ENCODE data around the gene GREB1L.
"Not testable (repeated sequence)": the region's sequence is repeated elsewhere in the genome, so short reads cannot be mapped to it uniquely, and the experiment has no call there.

GREB1L gene

GRCh38 chr18:21270453-21270852, 28.4 kb downstream of the GREB1L start:
- no peak for DNase-seq (ENCODE audit: low read depth)
- H3K4me3 ChIP-seq (ENCODE audit: low read depth, low read length) = no peak overlapping the region
- no peak for TF ChIP-seq CTCF (IDR thresholded peaks at IDR 0.05; ENCODE audit: insufficient read depth, low read depth, low read length, missing control alignments)

- no peak overlapping the region for H3K4me3 ChIP-seq (ENCODE audit: low read depth, low read length)
- peak; percentile 8 for DNase-seq (ENCODE audit: low read depth)
- no peak for TF ChIP-seq CTCF (IDR thresholded peaks at IDR 0.05; ENCODE audit: insufficient read depth, low read depth, low read length, missing control alignments)
Measured at GRCh38 chr18:21272016-21272579, 30.1 kb downstream of the GREB1L start.

- no peak for TF ChIP-seq CTCF (IDR thresholded peaks at IDR 0.05; ENCODE audit: insufficient read depth, low read depth, low read length, missing control alignments)
- no peak overlapping the region for H3K4me3 ChIP-seq (ENCODE audit: low read depth, low read length)
- peak; percentile 12 for DNase-seq (ENCODE audit: low read depth)
Measured at GRCh38 chr18:21273568-21273967, 31.5 kb downstream of the GREB1L start.

- TF ChIP-seq CTCF (IDR thresholded peaks at IDR 0.05; ENCODE audit: insufficient read depth, low read depth, low read length, missing control alignments) = no peak
- H3K4me3 ChIP-seq (ENCODE audit: low read depth, low read length) = no peak overlapping the region
- DNase-seq (ENCODE audit: low read depth) = no peak
Measured at GRCh38 chr18:21275645-21276044, 33.6 kb downstream of the GREB1L start.

- H3K4me3 ChIP-seq (ENCODE audit: low read depth, low read length) = no peak overlapping the region
- DNase-seq (ENCODE audit: low read depth) = peak; percentile 28
- no peak for TF ChIP-seq CTCF (IDR thresholded peaks at IDR 0.05; ENCODE audit: insufficient read depth, low read depth, low read length, missing control alignments)
Measured at GRCh38 chr18:21277578-21277977, 35.5 kb downstream of the GREB1L start.

GRCh38 chr18:21278218-21278617, 36.2 kb downstream of the GREB1L start:
- not testable (repeated sequence) for DNase-seq (ENCODE audit: low read depth); H3K4me3 ChIP-seq (ENCODE audit: low read depth, low read length)

- H3K4me3 ChIP-seq (ENCODE audit: low read depth, low read length) = no peak overlapping the region
- no peak for TF ChIP-seq CTCF (IDR thresholded peaks at IDR 0.05; ENCODE audit: insufficient read depth, low read depth, low read length, missing control alignments)
- DNase-seq (ENCODE audit: low read depth) = no peak
Measured at GRCh38 chr18:21281603-21282002, 39.6 kb downstream of the GREB1L start.
